Fibroblast of skin of back (primary cell): ENCODE measurements around the gene ZNF784.
A peak's percentile ranks its signal among the peaks of the same experiment; 100 is the strongest.
"Not testable (repeated sequence)": the region's sequence is repeated elsewhere in the genome, so short reads cannot be mapped to it uniquely, and the experiment has no call there.

Experiments used
- DNase-seq: peaks from one replicate; pipeline ENCODE4 v3.0.0-alpha.2; 2013

The ZNF784 gene

GRCh38 chr19:55582284-55582683 is 42.1 kb downstream of the ZNF784 start:
- DNase-seq = not testable (repeated sequence)

GRCh38 chr19:55581823-55582223 is 42.5 kb downstream of the ZNF784 start:
- DNase-seq = no peak

- DNase-seq = no peak
Observed at GRCh38 chr19:55581145-55581822, 43.1 kb downstream of the ZNF784 start.

- peak; percentile 91 for DNase-seq
Observed at GRCh38 chr19:55580628-55581144, 43.7 kb downstream of the ZNF784 start, which contains the start of gene ZNF579. TSS of gene ZNF579 (minus strand) at chr19:55580848. CDS start at chr19:55579639, 1,209 bp downstream.

- peak; percentile 58 for DNase-seq
Observed at GRCh38 chr19:55579766-55580621, 44.4 kb downstream of the ZNF784 start.

GRCh38 chr19:55578761-55579747 is 45.3 kb downstream of the ZNF784 start:
- DNase-seq = no peak

GRCh38 chr19:55578031-55578760 is 46.2 kb downstream of the ZNF784 start:
- no peak for DNase-seq

GRCh38 chr19:55576746-55577145 is 47.6 kb downstream of the ZNF784 start:
- DNase-seq = no peak

- not testable (repeated sequence) for DNase-seq
Observed at GRCh38 chr19:55573929-55574328, 50.4 kb downstream of the ZNF784 start.
